IgD-negative memory B cell (primary cell): ENCODE data around the gene RNF31. TPM values are rescaled to one million over a fixed set of nuclear protein-coding genes. Genes with fewer than 3 reads are reported as not detected.
A peak's percentile ranks its signal among the peaks of the same experiment; 100 is the strongest.

ENCODE experiments used
- H3K27ac Mint-ChIP-seq, 3 donors: one replicate each; pipeline ENCODE4 v1.8.0; 2020 to 2022; ENCODE audit warnings: mild to moderate bottlenecking in 3 of 3, mixed read lengths in 3 of 3, moderate library complexity in 1 of 3
- H3K27me3 Mint-ChIP-seq: one replicate; pipeline ENCODE4 v1.8.0; 2021; ENCODE audit warnings: mixed read lengths
- H3K36me3 Mint-ChIP-seq: one replicate; pipeline ENCODE4 v1.8.0; 2020; ENCODE audit warnings: mild to moderate bottlenecking, mixed read lengths
- H3K4me1 Mint-ChIP-seq, 3 donors: one replicate each; pipeline ENCODE4 v1.8.0; 2020 to 2022; ENCODE audit warnings: mixed read lengths in 3 of 3, mild to moderate bottlenecking in 1 of 3
- H3K4me3 Mint-ChIP-seq, 4 donors: one replicate each; pipeline ENCODE4 v1.8.0; 2020 to 2022; ENCODE audit warnings: mild to moderate bottlenecking in 4 of 4, mixed read lengths in 4 of 4, moderate library complexity in 3 of 4
- H3K9me3 Mint-ChIP-seq, 3 donors: one replicate each; pipeline ENCODE4 v1.8.0; 2020 to 2021; ENCODE audit warnings: mixed read lengths in 3 of 3, mild to moderate bottlenecking in 1 of 3
- polyA plus RNA-seq: library from polyadenylated mRNA; unstranded; fragments of 300-500 nt; fragmentation: Illumina TruSeq; gene quantifications from one replicate; pipeline ENCODE4 v1.2.3, GENCODE V29; 2021

The RNF31 gene
- polyA plus RNA-seq, 1 donor from 2014 or later: 54.3 TPM

DNA sequence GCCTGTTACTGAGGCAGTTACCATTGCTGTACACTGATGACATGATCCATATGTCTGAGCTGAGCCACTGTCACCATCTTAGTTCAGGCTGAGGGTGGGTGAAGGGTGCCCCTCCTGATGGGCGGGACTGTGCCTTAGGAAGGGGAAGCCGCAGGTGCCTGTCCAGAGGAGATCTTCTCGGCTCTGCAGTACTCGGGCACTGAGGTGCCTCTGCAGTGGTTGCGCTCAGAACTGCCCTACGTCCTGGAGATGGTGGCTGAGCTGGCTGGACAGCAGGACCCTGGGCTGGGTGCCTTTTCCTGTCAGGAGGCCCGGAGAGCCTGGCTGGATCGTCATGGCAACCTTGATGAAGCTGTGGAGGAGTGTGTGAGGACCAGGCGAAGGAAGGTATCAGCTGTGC, 3.7 kb downstream of the RNF31 start:
- Mint-ChIP-seq H3K4me3 (peak overlapping the region in 1 of 4 donors; percentile 67), H3K27ac (no peak overlapping the region), H3K4me1 (peaks cover 13 to 17% (median 13%) of the 10 kb centered on the region in 3 donors), H3K9me3 (no peaks in the 10 kb centered on the region), H3K36me3 (peaks cover 2% of the 10 kb centered on the region), H3K27me3 (no peaks in the 10 kb centered on the region)

GRCh38 chr14:24151404-24152080, 4.2 kb downstream of the RNF31 start:
- no peaks in the 10 kb centered on the region for H3K9me3 Mint-ChIP-seq
- peaks cover 9 to 13% (median 9%) of the 10 kb centered on the region in 3 donors for H3K4me1 Mint-ChIP-seq
- no peak overlapping the region for H3K27ac Mint-ChIP-seq
- peaks cover 3% of the 10 kb centered on the region for H3K36me3 Mint-ChIP-seq
- no peaks in the 10 kb centered on the region for H3K27me3 Mint-ChIP-seq
- H3K4me3 Mint-ChIP-seq: peak overlapping the region in 1 of 4 donors; percentile 43

GRCh38 chr14:24155100-24155499, 7.8 kb downstream of the RNF31 start:
- H3K4me3 Mint-ChIP-seq: peak overlapping the region in 1 of 4 donors; percentile 33
- no peaks in the 10 kb centered on the region for H3K27me3 Mint-ChIP-seq
- no peaks in the 10 kb centered on the region for H3K9me3 Mint-ChIP-seq
- H3K4me1 Mint-ChIP-seq: peaks cover 0 to 2% (median 1%) of the 10 kb centered on the region in 3 donors
- H3K27ac Mint-ChIP-seq: peak overlapping the region in 2 of 3 donors; percentile 82 to 87
- H3K36me3 Mint-ChIP-seq: peaks cover 3% of the 10 kb centered on the region

GRCh38 chr14:24156840-24157239, 9.5 kb downstream of the RNF31 start:
- Mint-ChIP-seq H3K36me3 (peaks cover 5% of the 10 kb centered on the region), H3K27ac (peak overlapping the region in 1 of 3 donors; percentile 39), H3K4me3 (peak overlapping the region in 1 of 4 donors; percentile 39), H3K27me3 (no peaks in the 10 kb centered on the region), H3K9me3 (no peaks in the 10 kb centered on the region), H3K4me1 (peaks cover 6 to 10% (median 7%) of the 10 kb centered on the region in 3 donors)

- H3K27ac Mint-ChIP-seq: peak overlapping the region in 1 of 3 donors; percentile 64
- no peaks in the 10 kb centered on the region for H3K9me3 Mint-ChIP-seq
- peaks cover 7 to 15% (median 11%) of the 10 kb centered on the region in 3 donors for H3K4me1 Mint-ChIP-seq
- H3K27me3 Mint-ChIP-seq: no peaks in the 10 kb centered on the region
- peaks cover 5% of the 10 kb centered on the region for H3K36me3 Mint-ChIP-seq
- peak overlapping the region in 1 of 4 donors; percentile 39 for H3K4me3 Mint-ChIP-seq
Measured at GRCh38 chr14:24157331-24157730, 10.0 kb downstream of the RNF31 start.

- Mint-ChIP-seq H3K27me3 (no peaks in the 10 kb centered on the region), H3K27ac (peak overlapping the region in 2 of 3 donors; percentile 98 to 99), H3K4me1 (peaks cover 7 to 27% (median 20%) of the 10 kb centered on the region in 3 donors), H3K9me3 (no peaks in the 10 kb centered on the region), H3K4me3 (peak overlapping the region in 2 of 4 donors; percentile 72 to 99), H3K36me3 (peaks cover 10% of the 10 kb centered on the region)
Measured at GRCh38 chr14:24159777-24160498, 12.6 kb downstream of the RNF31 start.

DNA sequence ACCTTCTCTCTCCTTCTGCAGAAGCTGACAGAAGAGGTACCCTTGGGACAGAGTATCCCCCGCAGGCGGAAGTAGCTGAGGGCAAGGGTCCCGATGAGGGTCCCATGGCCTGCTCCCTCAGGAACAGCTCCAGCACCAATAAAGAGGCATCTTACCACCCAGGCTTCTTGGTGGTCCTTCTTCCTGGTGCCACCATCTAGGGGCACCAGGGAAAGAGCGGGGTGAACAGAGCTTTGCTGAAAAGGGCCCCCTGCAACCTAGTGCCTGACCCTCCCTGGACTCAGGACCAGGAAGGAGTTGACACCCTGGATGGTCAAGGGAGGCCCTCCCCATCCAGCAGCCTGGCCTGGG, 13.2 kb downstream of the RNF31 start:
- Mint-ChIP-seq H3K4me3 (peak overlapping the region in 3 of 4 donors; percentile 98 to 100 (median 99)), H3K27ac (peak overlapping the region; percentile 98 to 100 (median 99)), H3K27me3 (no peaks in the 10 kb centered on the region), H3K36me3 (peaks cover 13% of the 10 kb centered on the region), H3K9me3 (no peaks in the 10 kb centered on the region), H3K4me1 (peaks cover 7 to 29% (median 20%) of the 10 kb centered on the region in 3 donors)

- peaks cover 10% of the 10 kb centered on the region for H3K36me3 Mint-ChIP-seq
- peaks cover 7 to 29% (median 20%) of the 10 kb centered on the region in 3 donors for H3K4me1 Mint-ChIP-seq
Measured at GRCh38 chr14:24160850-24161804, 13.8 kb downstream of the RNF31 start, which contains the start of gene IRF9. Gene IRF9, plus strand, starts transcription at chr14:24161265. Its CDS starts 880 bp downstream, at chr14:24162145.

GRCh38 chr14:24162093-24162492, 14.8 kb downstream of the RNF31 start:
- H3K4me3 Mint-ChIP-seq: peak overlapping the region; percentile 98 to 100 (median 99)
- H3K9me3 Mint-ChIP-seq: no peaks in the 10 kb centered on the region
- peak overlapping the region; percentile 98 to 100 (median 99) for H3K27ac Mint-ChIP-seq
- peaks cover 7 to 29% (median 20%) of the 10 kb centered on the region in 3 donors for H3K4me1 Mint-ChIP-seq
- no peaks in the 10 kb centered on the region for H3K27me3 Mint-ChIP-seq
- peaks cover 14% of the 10 kb centered on the region for H3K36me3 Mint-ChIP-seq

More at GRCh38 chr14:24160850-24161804, 13.8 kb downstream of the RNF31 start, which contains the start of gene IRF9:
- Mint-ChIP-seq H3K9me3 (no peaks in the 10 kb centered on the region), H3K27ac (peak within 1 kb of the TSS; percentile 98 to 100 (median 99)), H3K4me3 (peak within 1 kb of the TSS; percentile 98 to 100 (median 99)), H3K27me3 (no peaks in the 10 kb centered on the region)

GRCh38 chr14:24164518-24164991, 17.3 kb downstream of the RNF31 start:
- Mint-ChIP-seq H3K27me3 (no peaks in the 10 kb centered on the region), H3K36me3 (peaks cover 14% of the 10 kb centered on the region), H3K27ac (peak overlapping the region in 2 of 3 donors; percentile 57 to 84), H3K4me3 (peak overlapping the region in 1 of 4 donors; percentile 85), H3K4me1 (peaks cover 7 to 36% (median 28%) of the 10 kb centered on the region in 3 donors), H3K9me3 (no peaks in the 10 kb centered on the region)

DNA sequence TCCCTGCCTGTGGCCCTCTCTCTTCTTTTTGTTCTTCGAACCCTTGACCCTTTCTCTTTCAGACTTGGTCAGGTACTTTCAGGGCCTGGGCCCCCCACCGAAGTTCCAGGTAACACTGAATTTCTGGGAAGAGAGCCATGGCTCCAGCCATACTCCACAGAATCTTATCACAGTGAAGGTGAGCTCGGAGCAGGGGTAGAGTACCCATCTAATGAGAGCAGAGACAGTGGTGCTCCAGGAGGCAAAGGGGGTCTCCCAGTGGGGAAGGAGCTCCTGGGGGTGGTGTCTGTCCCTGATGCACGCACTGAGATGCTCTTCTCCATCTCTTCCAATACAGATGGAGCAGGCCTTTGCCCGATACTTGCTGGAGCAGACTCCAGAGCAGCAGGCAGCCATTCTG, 18.5 kb downstream of the RNF31 start:
- Mint-ChIP-seq H3K36me3 (peaks cover 14% of the 10 kb centered on the region), H3K27me3 (no peaks in the 10 kb centered on the region), H3K9me3 (no peaks in the 10 kb centered on the region), H3K4me1 (peaks cover 6 to 33% (median 30%) of the 10 kb centered on the region in 3 donors), H3K27ac (no peak overlapping the region), H3K4me3 (peak overlapping the region in 1 of 4 donors; percentile 85)

GRCh38 chr14:24167469-24168114, 20.3 kb downstream of the RNF31 start:
- H3K36me3 Mint-ChIP-seq: peaks cover 14% of the 10 kb centered on the region
- H3K4me1 Mint-ChIP-seq: peaks cover 11 to 30% (median 27%) of the 10 kb centered on the region in 3 donors
- peak overlapping the region in 1 of 3 donors; percentile 51 for H3K27ac Mint-ChIP-seq
- no peaks in the 10 kb centered on the region for H3K9me3 Mint-ChIP-seq
- peak overlapping the region in 2 of 4 donors; percentile 33 to 80 for H3K4me3 Mint-ChIP-seq
- H3K27me3 Mint-ChIP-seq: no peaks in the 10 kb centered on the region

GRCh38 chr14:24171422-24172260, 24.3 kb downstream of the RNF31 start, which contains the start of gene REC8:
Gene REC8, plus strand, starts transcription at chr14:24172080. Its CDS starts 473 bp downstream, at chr14:24172553.
- peaks cover 11 to 18% (median 16%) of the 10 kb centered on the region in 3 donors for H3K4me1 Mint-ChIP-seq
- H3K4me3 Mint-ChIP-seq: peak within 1 kb of the TSS; percentile 84 to 98 (median 94)
- H3K27me3 Mint-ChIP-seq: no peaks in the 10 kb centered on the region
- peaks cover 8% of the 10 kb centered on the region for H3K36me3 Mint-ChIP-seq
- no peaks in the 10 kb centered on the region for H3K9me3 Mint-ChIP-seq
- peak within 1 kb of the TSS; percentile 87 to 94 (median 89) for H3K27ac Mint-ChIP-seq
